Fibroblast of mammary gland (primary cell): ENCODE measurements around the gene TFE3.

Experiments used
- DNase-seq: peaks from one replicate; pipeline ENCODE4 v3.0.0-alpha.2; 2010; ENCODE audit warnings: low read depth
- H3K4me3 ChIP-seq: 2 replicates; pipeline ENCODE4 v1.5.1; 2011; ENCODE audit warnings: low read depth, mild to moderate bottlenecking, low read length, moderate library complexity; ENCODE audit not compliant: control insufficient read depth
- TF ChIP-seq, protein P1 (sequence below): conservative IDR thresholded peaks from 2 replicates; pipeline ENCODE4 v1.5.1; 2011; ENCODE audit warnings: low read depth, low read length, inconsistent platforms; ENCODE audit not compliant: control insufficient read depth, insufficient read depth

TFE3 gene

GRCh38 chrX:49001521-49002090 is 41.6 kb downstream of the TFE3 start:
- peak; percentile 58 for DNase-seq
- peak overlapping the region; percentile 81 for H3K4me3 ChIP-seq
- TF ChIP-seq, protein P1, sequence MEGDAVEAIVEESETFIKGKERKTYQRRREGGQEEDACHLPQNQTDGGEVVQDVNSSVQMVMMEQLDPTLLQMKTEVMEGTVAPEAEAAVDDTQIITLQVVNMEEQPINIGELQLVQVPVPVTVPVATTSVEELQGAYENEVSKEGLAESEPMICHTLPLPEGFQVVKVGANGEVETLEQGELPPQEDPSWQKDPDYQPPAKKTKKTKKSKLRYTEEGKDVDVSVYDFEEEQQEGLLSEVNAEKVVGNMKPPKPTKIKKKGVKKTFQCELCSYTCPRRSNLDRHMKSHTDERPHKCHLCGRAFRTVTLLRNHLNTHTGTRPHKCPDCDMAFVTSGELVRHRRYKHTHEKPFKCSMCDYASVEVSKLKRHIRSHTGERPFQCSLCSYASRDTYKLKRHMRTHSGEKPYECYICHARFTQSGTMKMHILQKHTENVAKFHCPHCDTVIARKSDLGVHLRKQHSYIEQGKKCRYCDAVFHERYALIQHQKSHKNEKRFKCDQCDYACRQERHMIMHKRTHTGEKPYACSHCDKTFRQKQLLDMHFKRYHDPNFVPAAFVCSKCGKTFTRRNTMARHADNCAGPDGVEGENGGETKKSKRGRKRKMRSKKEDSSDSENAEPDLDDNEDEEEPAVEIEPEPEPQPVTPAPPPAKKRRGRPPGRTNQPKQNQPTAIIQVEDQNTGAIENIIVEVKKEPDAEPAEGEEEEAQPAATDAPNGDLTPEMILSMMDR = no peak

DNA sequence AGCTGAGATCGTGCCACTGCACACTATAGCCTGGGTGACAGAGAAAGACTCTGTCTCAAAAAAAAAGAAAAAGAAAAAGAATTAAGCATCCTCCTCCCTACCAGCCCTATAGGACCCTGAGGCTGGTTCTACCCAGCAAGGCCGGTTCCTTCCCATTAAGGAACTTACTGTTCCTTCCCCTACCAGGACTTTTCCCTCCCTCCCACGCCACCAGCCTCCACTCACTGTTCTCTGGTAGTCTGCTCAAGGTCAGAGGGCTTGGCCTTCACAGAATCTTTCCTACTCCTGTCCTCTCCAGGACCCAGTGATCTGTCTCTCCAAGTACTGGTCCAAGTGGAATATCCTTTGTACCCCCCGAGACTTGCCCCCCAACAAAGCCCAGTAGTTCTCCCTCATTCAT is 42.5 kb downstream of the TFE3 start:
- TF ChIP-seq, protein P1 = no peak
- H3K4me3 ChIP-seq = no peak overlapping the region
- no peak for DNase-seq

GRCh38 chrX:48999030-48999429 is 44.1 kb downstream of the TFE3 start:
- DNase-seq = no peak
- TF ChIP-seq, protein P1 = no peak
- H3K4me3 ChIP-seq = no peak overlapping the region

DNA sequence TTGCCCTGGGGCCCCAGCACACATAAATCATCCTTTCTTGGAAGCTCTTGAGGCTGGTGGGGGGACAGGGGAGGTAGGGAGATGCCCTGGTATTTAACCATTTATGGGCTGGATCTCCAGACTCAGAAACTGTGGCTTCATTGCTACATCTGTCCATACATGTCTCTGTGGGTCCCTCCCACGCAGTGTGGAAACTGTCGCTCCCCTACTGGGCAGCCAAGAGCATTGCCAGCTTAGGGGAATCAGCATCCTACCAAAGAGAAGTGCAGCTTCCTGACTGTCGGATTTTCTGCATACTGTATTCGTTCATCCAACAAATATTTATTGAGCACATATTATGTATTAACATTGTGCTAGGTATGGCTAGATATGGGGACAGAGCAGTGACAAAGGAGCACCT is 44.8 kb downstream of the TFE3 start:
- H3K4me3 ChIP-seq = no peak overlapping the region
- TF ChIP-seq, protein P1 = no peak
- no peak for DNase-seq

DNA sequence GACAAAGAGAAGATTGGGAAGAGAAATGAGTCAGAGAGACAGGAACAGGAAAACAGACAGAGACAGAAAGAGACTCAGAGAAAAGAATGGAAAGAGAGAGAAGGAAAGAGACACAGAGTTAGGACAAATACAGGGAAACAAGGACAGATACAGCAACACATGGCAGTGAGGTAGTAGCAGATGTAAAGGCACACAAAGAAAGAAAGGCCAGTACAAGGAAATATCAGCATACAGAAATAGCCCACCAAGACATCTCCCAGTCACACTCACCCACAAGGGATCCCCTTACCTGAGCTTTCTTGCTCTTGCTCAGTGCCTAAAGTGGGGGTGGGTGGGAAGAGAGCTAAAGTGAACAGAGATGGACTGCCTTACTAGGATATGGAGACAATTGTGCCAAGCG is 45.3 kb downstream of the TFE3 start:
- TF ChIP-seq, protein P1 = no peak
- no peak for DNase-seq
- no peak overlapping the region for H3K4me3 ChIP-seq

DNA sequence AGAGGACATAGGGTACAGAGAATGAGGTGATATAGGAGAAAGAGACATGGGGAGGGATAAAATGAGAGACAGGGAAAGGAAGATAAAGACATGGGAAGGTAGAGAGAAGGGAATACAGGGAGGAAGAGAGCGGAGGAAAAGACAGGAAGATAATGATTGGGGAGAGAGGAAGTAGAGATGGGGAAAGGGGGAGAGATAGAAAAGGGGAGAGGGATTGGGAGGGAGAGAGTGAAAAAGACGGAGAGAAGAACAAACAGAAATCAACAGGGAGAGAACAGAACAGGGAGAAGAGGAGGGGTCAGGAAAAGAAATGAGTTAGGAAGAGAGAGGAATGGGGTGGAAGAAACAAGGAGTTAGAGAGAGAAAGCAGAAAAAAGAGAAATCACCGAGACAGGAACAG is 45.7 kb downstream of the TFE3 start:
- no peak for DNase-seq
- TF ChIP-seq, protein P1 = no peak
- H3K4me3 ChIP-seq = no peak overlapping the region

DNA sequence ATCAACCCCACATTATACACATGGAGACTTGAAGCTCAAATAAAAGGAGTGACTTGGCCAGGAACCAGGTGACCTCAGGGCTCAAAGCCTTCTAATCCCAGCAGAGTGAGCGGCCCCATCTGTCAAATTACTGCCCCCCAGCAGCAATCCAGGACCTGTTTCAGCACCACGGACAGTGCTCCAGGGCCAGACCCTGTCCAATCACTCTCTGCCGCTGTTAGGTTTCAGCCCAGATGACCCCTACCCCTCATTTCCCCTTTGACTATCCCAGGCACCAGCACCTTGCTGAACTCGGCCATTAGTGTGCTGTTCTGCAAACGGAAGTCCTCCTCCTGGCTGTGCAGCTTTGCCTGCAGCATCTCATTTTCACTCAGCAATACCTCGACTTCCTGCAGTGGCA is 46.2 kb downstream of the TFE3 start:
- TF ChIP-seq, protein P1 = no peak
- no peak overlapping the region for H3K4me3 ChIP-seq
- no peak for DNase-seq
